Astrocyte (in vitro differentiated cells and primary cell): ENCODE results near the gene UTS2B.

Experiments used
- CTCF ChIP-seq: IDR thresholded peaks from 2 replicates; pipeline ENCODE4 v1.5.1; 2011; ENCODE audit warnings: low read depth, mild to moderate bottlenecking, inconsistent platforms, low read length, moderate library complexity; ENCODE audit not compliant: insufficient read depth
- EZH2 ChIP-seq: IDR thresholded peaks from 2 replicates; pipeline ENCODE4 v1.6.1; 2012; ENCODE audit warnings: mild to moderate bottlenecking, low read length, inconsistent platforms; ENCODE audit not compliant: insufficient read depth

GRCh38 chr3:191244242-191244867, 86.0 kb downstream of the UTS2B start:
- TF ChIP-seq CTCF (peak; percentile 28), EZH2 (no peak)
